MG63 (cell line): ENCODE measurements around the gene UTS2R. TPM values are rescaled to one million over a fixed set of nuclear protein-coding genes. Genes with fewer than 3 reads are reported as not detected.
A peak's percentile ranks its signal among the peaks of the same experiment; 100 is the strongest.

Experiments used
- DNase-seq: peaks from one replicate; pipeline ENCODE4 v3.0.0-alpha.2; 2020
- H3K27me3 ChIP-seq: fragments of 250-450 bp; sonication (Bioruptor Pico); 2 replicates; pipeline ENCODE4 v1.5.1; 2020; ENCODE audit warnings: mild to moderate bottlenecking, moderate library complexity
- H3K36me3 ChIP-seq: fragments of 250-450 bp; sonication (Bioruptor Pico); 2 replicates; pipeline ENCODE4 v1.5.1; 2020; ENCODE audit warnings: mild to moderate bottlenecking, moderate library complexity
- H3K4me3 ChIP-seq: fragments of 250-450 bp; sonication (Bioruptor Pico); 2 replicates; pipeline ENCODE4 v1.5.1; 2020; ENCODE audit warnings: mild to moderate bottlenecking, moderate library complexity
- H3K9me3 ChIP-seq: fragments of 250-450 bp; sonication (Bioruptor Pico); 2 replicates; pipeline ENCODE4 v1.5.1; 2020; ENCODE audit warnings: mild to moderate bottlenecking, moderate library complexity
- total RNA-seq: library from RNA; depleted of rRNA; stranded (reverse); fragments of >200 nt; shearing (Covaris generic); gene quantifications from 2 replicates; pipeline ENCODE4 v1.2.3, GENCODE V29; 2014; ENCODE audit warnings: low replicate concordance

UTS2R gene
- total RNA-seq, 1 experiment from 2014 or later, result not detected

- H3K36me3 ChIP-seq, result no peaks in the 10 kb centered on the region
- no peak for DNase-seq
- no peaks in the 10 kb centered on the region for H3K9me3 ChIP-seq
- no peaks in the 10 kb centered on the region for H3K27me3 ChIP-seq
- H3K4me3 ChIP-seq, result no peak overlapping the region
Measured at GRCh38 chr17:82331345-82331939, 40.1 kb upstream of the UTS2R start.

- Histone ChIP-seq H3K36me3 (no peaks in the 10 kb centered on the region), H3K4me3 (peak overlapping the region; percentile 43), H3K9me3 (no peaks in the 10 kb centered on the region), H3K27me3 (no peaks in the 10 kb centered on the region)
- peak; percentile 55 for DNase-seq
Measured at GRCh38 chr17:82332669-82333278, 38.8 kb upstream of the UTS2R start.

GRCh38 chr17:82333279-82334171 lies 38.0 kb upstream of the UTS2R start, which contains the start of gene SECTM1:
Gene SECTM1 (minus strand): TSS chr17:82333766. CDS start chr17:82327240, 6,526 bp downstream.
- Histone ChIP-seq H3K9me3 (no peaks in the 10 kb centered on the region), H3K36me3 (no peaks in the 10 kb centered on the region), H3K27me3 (no peaks in the 10 kb centered on the region), H3K4me3 (peak within 1 kb of the TSS; percentile 43)
- peak; percentile 59 for DNase-seq

DNA sequence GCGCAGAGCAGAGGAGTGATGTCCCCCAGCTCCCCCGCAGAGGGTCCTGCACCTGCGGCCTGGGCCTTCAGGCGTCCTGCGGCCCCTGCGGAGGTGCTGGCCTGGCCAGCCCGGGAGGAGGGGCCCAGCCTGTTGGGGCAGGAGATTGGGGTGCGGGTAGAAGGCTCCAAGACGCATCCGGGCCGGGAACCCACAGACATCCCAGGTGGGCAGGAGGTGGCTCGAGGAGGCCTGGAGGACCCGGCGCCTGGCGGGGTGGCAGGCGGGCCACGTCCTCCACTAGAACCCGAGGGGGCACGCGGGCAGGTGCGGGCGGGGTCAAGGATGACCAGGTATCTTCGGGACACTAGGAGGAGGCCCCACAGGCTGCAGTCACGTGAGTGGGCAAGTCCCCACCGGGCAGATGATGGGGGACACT lies 37.4 kb upstream of the UTS2R start:
- no peaks in the 10 kb centered on the region for H3K27me3 ChIP-seq
- H3K36me3 ChIP-seq, result no peaks in the 10 kb centered on the region
- H3K9me3 ChIP-seq, result no peaks in the 10 kb centered on the region
- DNase-seq, result no peak
- H3K4me3 ChIP-seq, result no peak overlapping the region; the same call in 1 of the 2 replicates

- Histone ChIP-seq H3K4me3 (peak overlapping the region; percentile 34), H3K9me3 (no peaks in the 10 kb centered on the region), H3K36me3 (no peaks in the 10 kb centered on the region), H3K27me3 (no peaks in the 10 kb centered on the region)
- no peak for DNase-seq
Measured at GRCh38 chr17:82334622-82335394, 36.8 kb upstream of the UTS2R start.

- no peaks in the 10 kb centered on the region for H3K9me3 ChIP-seq
- peak overlapping the region; percentile 24 for H3K4me3 ChIP-seq
- no peaks in the 10 kb centered on the region for H3K27me3 ChIP-seq
- H3K36me3 ChIP-seq, result no peaks in the 10 kb centered on the region
- DNase-seq, result peak; percentile 76
Measured at GRCh38 chr17:82338858-82339633, 32.5 kb upstream of the UTS2R start.

- Histone ChIP-seq H3K4me3 (peak overlapping the region; percentile 24), H3K36me3 (no peaks in the 10 kb centered on the region), H3K9me3 (no peaks in the 10 kb centered on the region), H3K27me3 (no peaks in the 10 kb centered on the region)
- no peak for DNase-seq
Measured at GRCh38 chr17:82339634-82340580, 31.7 kb upstream of the UTS2R start.

- Histone ChIP-seq H3K9me3 (no peaks in the 10 kb centered on the region), H3K36me3 (no peaks in the 10 kb centered on the region), H3K4me3 (no peak overlapping the region), H3K27me3 (no peaks in the 10 kb centered on the region)
- no peak for DNase-seq
Measured at GRCh38 chr17:82342361-82343079, 29.0 kb upstream of the UTS2R start.

DNA sequence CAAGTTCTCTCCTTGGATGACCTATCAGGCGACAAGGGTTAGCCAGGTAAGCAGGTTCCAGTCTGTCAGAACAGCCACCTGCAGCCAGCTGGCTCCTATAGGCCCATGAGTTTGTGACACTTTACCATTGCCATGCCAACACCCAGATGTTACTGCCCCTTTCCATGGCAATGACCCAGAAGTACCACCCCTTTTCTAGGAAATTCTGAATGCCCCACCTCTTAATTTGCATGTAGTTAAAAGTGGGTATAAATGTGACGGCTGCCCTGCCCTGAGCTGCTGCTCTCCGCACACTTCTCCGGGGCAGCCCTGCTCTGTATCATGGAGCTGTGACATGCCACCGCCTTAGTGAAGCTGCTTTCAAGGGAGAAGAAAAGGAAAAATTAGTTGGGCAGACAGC lies 28.0 kb upstream of the UTS2R start:
- no peaks in the 10 kb centered on the region for H3K36me3 ChIP-seq
- H3K27me3 ChIP-seq, result no peaks in the 10 kb centered on the region
- no peaks in the 10 kb centered on the region for H3K9me3 ChIP-seq
- DNase-seq, result no peak
- no peak overlapping the region for H3K4me3 ChIP-seq

GRCh38 chr17:82344175-82344907 lies 27.2 kb upstream of the UTS2R start:
- Histone ChIP-seq H3K36me3 (no peaks in the 10 kb centered on the region), H3K27me3 (no peaks in the 10 kb centered on the region), H3K9me3 (no peaks in the 10 kb centered on the region), H3K4me3 (no peak overlapping the region)
- no peak for DNase-seq

GRCh38 chr17:82345151-82345976 lies 26.2 kb upstream of the UTS2R start:
- Histone ChIP-seq H3K9me3 (no peaks in the 10 kb centered on the region), H3K36me3 (no peaks in the 10 kb centered on the region)
- no peak for DNase-seq

DNA sequence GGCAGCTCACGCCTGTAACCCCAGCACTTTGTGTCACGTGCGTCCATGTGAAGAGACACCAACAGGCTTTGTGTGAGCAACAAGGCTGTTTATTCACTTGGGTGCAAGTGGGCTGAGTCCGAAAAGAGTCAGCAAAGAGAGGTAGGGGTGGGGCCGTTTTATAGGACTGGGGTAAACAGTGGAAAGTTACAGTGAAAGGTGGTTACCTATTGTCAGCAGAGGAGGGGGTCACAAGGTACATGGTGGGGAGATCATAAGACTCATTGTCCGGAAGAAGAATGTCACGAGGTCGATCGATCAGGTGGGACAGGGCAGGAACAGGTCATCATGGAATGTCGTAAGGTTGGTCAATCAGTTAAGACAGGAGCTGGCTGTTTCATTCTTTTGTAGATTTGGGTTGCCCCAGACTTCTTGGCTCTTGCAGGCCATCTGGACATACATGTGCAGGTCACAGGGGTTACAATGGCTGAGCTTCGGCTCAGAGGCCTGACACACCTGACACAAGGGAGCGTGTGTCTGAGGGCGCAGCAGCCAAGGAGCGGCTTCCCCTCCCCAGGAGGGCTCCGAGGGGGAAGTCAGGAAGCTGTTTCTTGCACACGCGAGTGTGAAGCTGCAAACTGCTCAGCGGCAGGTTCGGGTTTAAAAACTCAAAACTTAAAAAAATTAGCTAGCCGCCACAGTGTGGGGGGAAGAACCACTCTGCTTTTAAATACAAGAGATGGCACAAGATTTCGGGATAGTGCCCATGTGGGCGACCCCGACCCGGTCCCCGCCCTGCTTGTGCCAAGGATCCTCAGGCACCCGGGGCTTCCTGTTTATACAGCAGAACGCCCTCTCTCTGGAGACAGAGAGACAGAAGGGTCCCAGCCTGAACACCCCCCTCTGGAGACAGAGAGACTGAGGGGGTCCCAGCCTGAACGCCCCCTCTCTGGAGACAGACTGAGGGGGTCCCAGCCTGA lies 24.9 kb upstream of the UTS2R start:
- Histone ChIP-seq H3K36me3 (no peaks in the 10 kb centered on the region), H3K27me3 (no peaks in the 10 kb centered on the region), H3K4me3 (no peak overlapping the region), H3K9me3 (no peaks in the 10 kb centered on the region)
- DNase-seq, result no peak

More at GRCh38 chr17:82345151-82345976, 26.2 kb upstream of the UTS2R start:
- Histone ChIP-seq H3K27me3 (no peaks in the 10 kb centered on the region), H3K4me3 (no peak overlapping the region)
